Stimulated activated CD8-positive, alpha-beta memory T cell treated with anti-CD3 and anti-CD28 coated beads, Interleukin-4, amount 100 ng/mL, for 24 hours (primary cell): ENCODE results near the gene ANP32E.
A peak's percentile ranks its signal among the peaks of the same experiment; 100 is the strongest.
"Not testable (repeated sequence)": the region's sequence is repeated elsewhere in the genome, so short reads cannot be mapped to it uniquely, and the experiment has no call there.

Experiments
- DNase-seq: peaks from one replicate; pipeline ENCODE4 v3.0.0-alpha.2; 2020; ENCODE audit warnings: low read depth

ANP32E gene

DNA sequence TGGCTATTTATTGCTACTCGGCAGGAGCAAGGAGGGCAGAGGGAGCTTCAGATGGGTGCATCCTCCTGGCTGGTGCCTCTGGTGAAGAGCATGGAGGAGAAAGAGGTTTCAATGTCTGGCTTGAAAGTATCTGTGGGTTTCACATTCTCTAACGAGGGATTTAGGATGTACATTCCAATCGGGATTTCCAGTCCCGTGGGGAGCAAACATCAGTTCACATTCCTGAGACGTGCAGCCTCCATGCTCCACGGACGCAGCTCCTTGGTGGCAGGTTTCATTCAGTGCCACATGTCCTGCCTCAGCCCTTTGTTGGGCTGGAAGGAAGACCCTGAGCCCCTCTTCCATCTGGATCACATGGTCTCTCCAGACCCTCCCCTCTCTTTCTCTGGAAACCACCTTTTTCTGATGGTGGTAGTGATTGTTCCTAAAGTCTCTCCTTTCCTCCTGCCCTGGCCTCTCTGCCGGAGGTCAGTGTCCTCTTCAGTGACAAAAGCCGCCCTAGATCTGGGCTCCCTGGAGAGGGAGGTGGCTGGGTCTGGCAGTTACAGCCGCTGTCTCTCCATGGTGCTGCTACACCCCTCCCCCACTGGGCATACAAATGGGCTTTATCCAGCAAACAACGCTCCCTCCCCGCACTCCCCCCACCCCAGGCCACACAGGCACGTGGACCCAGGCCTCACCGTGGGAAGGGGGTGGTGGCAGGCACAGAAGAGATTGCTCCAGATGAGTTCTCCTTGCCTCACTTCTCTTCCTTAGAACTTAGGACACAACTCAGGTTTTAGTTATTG is 20.8 kb upstream of the ANP32E start:
- DNase-seq = no peak

DNA sequence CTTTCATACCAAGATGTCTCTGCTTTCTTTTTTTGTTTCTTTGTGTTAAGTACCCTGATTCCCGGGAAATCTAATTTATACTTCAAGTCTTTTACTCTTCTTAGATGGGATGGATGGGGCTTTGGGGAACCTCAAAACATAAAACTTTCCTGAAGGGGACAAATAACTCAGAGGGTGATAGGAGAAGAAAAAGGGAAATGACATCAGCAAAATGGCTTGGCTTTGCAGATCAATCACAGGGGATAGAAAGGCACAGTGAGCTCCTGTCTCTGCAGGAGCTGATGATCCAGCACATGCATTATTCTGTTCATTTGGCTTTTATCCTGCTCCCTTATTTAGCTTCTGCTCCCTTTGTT is 20.3 kb upstream of the ANP32E start:
- no peak for DNase-seq

DNA sequence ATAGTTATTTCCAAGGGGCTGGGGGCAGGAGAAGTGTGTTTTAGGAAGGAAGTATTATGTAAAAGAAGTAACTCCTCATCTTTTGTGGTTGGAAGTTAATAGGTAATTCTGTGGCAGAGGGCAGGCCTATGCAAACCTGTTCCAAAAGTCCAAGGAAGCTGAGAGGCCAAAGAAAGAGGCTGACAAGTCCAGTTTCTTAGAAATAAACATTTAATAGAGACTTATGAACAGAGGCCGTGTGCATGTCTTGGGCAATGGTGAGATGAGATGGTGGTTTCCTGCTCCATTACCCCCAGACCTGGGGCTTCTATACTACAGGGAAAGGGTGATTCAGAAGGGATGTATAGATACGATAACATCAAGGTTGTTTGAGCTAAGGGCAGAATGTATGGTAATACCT is 14.0 kb upstream of the ANP32E start:
- no peak for DNase-seq

DNA sequence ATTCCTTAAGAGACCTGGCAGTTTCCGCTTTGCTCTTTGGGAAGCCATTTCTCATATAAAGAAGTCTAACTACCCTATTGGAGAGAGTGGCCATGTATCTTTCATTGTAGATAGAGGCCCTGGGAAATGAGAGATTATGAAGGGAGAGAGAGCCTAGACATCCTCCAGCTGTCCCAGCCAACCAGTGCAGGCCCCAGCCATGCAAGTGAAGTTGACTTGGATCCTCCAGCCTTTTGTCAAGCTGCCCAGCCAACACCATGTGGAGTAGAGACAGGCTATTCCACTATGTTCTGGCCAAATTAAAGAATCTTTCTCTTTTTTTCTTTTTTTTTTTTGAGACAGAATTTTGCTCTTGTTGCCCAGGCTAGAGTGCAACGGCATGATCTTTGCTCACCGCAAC is 7.1 kb upstream of the ANP32E start:
- DNase-seq = no peak

DNA sequence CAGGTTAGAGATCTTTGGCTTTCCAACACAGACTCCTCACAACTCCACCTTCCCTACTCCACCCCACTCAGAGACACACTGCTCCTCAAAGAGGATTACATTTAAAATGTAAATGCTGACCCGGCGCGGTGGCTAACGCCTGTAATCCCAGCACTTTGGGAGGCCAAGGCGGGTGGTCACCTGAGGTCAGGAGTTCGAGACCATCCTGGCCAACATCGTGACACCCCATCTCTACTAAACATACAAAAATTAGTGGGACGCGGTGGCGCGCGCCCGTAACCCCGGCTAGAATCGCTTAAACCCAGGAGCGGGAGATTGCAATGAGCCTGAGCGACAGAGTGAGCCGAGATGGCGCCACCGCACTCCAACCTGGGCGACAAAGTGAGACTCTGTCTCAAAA is 1.8 kb upstream of the ANP32E start:
- no peak for DNase-seq

DNA sequence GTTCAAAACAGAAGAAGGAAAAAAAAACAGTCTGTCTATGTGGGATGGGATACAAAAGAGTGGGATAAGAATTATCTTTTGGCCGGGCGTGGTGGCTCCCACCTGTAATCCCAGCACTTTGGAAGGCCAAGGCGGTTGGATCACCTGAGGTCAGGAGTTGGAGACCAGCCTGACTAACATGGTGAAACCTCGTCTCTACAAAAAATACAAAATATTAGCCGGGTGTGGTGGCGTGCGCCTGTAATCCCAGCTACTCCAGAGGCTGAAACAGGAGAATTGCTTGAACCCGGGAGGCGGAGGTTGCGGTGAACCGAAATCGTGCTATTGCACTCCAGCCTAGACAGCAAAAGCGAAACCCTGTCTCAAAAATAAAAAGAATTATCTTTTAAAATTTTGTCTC is 1.3 kb upstream of the ANP32E start:
- DNase-seq = not testable (repeated sequence)

DNA sequence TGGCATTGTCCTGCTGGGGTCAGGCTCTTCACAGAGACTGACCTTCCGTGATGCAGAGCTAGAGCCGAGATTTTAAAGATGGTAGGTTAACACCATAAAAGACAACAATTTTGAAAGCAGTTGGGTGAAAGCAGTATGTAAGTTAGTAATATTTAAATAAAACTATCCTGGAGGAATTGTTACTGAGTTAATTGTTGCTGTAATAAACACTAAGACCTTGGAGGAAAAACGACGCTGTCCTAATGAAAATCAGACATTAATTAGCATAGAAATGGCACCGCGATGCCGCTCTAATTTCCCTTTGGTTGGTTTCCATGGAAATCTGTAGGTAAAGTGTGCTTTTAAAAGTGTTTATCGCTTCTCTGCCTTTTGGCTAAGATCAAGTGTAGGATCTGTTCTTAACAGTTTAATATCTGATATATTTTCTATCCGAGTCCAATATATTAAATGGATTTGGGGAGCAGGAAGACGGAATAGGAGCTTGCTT is 745 bp upstream of the ANP32E start:
- DNase-seq = no peak

DNA sequence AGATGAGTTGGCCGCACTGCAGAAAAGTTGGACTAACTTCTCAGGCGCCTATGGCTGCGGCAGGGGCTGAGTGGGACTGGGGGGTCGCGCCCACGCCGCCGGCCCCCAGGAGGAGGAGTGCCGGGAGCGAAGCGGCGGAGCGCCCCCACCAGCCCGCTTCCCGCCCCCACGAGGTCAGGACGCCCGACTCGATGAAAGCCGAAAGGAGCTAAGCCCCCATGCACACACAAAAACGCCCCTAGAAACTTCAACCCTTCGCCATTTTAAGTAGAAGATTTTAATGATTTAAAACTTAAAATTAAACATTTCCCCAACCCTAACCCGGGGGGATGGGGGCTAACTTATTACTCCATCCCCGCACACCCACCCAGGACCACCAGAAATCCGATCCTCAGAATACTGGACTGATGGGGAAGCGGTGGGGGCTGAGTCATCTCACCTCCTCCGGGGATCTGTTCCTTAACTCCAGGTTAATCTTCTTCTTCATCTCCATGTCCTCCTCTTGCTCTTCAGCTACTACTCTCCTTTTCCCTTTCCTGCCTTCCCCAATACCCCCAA is 539 bp downstream of the ANP32E start:
- DNase-seq = no peak

DNA sequence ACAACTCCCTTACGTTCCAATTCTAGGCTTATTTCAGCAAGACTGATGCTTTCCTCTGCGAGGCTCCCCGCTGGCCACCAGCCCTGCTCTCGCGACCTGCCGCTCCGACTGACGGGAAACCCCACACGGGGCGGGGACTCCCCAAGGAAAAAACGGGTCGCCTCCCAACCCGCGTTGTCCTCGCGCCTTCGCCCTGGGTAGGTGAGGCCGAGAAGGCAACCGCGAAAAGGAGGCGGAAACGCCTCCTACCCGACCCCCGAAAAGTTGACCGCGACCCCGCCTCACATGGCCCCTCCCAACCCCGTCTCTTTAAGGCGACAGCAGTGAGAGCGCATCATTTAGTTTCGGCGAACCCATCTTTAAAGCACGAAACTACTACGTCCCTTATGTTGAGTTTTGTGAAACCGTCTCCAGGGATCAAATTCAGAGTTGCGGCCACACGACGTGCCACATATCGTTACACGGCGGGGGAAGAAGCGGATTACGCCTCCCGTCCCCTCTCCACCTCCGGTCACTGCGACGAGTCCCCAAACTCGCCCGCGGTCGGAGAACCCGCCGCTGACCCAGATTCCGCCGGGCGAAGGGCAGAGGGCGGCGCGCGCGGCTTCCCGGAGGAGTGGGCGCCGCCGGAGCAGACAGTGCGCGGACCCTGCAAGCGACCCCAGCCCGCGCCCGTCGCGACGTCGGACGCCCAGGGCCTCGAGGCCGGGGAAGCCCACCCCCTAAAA is 1.2 kb downstream of the ANP32E start:
- DNase-seq = peak; percentile 86

DNA sequence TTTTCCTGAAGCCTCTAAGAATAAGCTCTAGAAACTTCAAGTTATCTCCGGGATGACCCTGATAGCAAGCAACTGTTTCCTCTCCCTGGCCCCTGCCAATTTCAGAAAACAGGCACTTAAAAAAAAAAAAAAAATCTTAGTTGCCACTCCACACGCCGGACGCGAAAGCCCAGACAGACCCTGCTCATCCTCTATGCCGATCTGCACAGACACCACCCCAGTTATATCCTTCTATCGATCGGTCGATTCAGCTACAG is 1.7 kb downstream of the ANP32E start:
- no peak for DNase-seq

DNA sequence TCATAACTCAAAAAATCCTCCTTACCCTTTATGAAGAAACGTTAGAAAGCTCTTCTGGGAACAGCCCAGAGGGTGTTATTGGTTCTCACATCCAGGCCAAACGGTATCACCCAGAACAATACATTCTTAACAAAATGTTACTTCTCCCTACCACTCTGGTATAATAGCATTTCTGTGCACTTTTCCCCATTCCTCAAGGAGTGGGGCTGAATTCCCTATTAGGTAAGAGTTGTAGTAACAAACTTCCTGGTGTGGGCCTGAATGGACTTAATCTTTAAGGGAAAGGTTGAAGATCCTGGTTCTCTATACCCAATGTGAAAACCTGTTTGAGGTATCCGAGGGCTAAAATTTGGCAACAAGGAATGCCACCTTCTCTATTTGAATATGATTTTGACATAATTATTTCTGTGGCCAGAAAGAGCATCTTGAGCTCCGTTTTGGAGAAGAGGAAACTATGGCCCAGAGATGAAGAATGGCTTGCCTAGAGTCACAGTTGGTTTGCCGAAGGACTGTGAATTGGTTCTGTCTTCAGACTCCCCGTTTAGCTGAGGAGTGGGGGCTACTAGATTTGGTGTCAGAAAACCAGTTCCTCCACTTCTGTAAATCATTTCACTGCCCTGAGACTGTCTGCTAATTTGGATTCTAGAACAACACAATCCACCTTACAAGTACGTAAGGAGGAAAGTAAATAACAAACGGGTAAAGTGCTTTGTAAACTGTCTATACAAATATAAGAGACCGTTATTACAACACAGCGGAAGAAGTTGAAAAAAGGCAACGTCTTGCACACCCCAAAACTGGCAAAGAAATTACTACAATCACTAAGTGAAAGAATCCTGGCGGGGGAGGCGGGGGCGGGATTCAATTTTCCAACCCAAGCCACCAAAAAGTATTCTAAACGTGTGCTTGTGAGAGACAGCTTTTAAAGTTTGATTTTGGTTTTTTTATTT is 2.3 kb downstream of the ANP32E start:
- peak; percentile 47 for DNase-seq

DNA sequence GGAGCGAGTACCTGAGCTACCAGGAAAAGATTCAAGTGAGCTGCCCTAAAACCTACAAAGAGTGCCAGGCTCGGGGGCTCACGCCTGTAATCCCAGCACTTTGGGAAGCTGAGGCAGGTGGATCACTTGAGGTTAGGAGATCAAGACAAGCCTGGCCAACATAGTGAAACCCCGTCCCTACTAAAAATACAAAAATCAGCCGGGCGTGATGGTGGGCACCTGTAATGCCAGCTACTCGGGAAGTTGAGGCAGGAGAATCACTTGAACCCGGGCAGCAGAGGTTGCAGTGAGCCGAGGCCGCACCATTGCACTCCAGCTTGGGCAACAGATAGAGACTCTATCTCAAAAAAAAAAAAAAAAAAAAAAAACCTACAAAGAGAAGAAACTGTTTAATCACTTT is 3.0 kb downstream of the ANP32E start:
- not testable (repeated sequence) for DNase-seq

DNA sequence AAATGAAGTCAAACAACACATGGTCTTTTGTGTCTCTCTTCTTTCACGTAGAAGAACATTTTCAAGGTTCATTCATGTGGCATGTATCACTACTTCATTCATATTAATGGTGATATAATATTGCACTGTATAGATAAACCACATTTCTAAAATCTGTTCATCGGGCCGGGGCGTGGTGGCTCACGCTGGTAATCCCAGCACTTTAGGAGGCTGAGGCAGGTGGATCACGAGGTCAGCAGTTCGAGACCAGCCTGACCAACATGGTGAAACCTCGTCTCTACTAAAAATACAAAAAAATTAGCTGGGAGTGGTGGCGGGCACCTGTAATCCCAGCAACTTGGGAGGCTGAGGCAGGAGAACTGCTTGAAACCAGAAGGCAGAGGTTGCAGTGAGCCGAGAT is 7.7 kb downstream of the ANP32E start:
- DNase-seq = not testable (repeated sequence)

DNA sequence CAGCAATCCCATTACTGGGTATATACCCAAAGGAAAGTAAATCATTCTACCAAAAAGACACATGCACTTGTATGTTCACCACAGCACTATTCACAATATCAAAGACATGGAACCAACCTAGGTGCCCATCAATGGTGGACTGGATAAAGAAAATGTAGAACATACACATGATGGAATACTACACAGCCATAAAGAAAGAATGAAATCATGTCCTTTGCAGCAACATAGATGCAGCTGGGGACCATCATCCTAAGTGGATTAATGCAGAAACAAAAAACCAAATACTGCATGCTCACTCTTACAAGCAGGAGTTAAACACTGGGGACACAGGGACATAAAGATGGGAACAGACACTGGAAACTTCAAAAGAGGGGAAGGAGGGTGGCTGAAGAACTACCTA is 8.7 kb downstream of the ANP32E start:
- DNase-seq = no peak

DNA sequence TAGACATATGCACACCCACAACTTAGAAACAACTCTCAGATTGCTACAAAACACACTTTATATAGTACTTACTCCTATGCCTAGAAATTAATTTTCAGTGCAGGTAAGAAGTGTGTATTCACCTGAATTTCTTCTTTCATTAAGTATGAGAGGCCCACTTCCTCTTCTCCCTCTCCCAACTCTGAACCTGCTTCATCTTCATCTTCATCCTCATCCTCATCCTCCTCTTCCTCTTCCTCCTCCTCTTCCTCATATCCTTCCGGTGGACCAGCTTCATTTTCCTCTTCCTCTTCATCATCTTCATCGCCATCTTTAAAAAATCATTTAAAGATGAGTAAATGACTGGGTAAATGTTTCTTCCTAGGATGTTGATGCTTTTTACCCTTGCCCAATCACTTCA is 9.4 kb downstream of the ANP32E start:
- no peak for DNase-seq

DNA sequence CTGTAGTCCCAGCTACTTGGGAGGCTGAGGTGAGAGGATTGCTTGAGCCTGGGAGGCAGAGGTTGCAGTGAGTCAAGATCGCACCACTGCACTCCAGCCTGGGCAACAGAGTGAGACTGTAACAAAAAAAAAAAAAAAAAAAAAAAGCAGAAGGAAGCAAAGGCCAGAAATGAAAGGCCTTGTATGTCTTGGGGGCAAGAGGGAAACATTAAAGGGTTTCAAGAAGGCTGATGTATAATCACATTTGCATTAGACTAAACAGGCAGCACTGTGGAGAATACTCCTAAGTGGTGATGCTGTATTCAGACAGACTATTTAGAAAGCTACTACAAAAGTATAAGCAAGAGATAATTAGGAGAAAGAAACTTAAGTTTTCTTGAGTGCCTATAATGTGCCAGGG is 10.4 kb downstream of the ANP32E start:
- DNase-seq = no peak

DNA sequence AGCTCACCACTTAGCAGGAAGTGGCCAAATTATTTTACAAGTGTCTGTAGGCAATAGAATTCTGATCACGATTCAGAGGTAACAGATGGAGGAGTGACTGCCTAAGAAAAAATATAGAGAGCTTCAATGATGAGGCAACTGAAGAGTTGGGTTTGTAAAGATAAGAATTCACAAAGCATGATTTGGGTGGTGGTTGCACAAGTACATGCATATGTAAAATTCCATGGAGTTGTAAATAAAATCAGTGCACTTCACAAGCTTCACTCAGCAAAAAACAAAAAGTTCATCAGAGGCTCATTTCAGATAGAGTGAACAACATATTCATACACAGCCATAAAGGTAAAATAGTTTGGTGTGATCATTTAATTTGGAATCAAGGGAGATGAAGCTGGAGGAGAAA is 10.9 kb downstream of the ANP32E start:
- DNase-seq = no peak

DNA sequence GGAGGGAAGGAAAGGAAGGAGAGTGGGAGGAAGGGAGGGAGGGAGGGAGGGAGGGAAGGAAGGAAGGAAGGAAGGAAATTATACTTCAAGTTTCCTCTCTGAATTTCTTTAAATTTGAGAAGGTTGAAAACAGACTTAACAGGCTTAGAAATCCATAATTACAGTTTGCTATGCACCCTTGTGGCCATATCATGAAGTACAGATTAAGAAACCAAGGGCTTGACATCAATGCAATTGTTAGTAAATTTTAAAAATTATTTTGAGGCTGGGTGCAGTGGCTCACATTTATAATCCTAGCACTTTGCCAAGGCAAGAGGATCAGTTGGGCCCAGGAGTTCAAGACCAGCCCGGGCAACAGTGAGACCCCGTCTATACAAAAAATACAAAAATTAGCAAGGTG is 14.4 kb downstream of the ANP32E start:
- no peak for DNase-seq

DNA sequence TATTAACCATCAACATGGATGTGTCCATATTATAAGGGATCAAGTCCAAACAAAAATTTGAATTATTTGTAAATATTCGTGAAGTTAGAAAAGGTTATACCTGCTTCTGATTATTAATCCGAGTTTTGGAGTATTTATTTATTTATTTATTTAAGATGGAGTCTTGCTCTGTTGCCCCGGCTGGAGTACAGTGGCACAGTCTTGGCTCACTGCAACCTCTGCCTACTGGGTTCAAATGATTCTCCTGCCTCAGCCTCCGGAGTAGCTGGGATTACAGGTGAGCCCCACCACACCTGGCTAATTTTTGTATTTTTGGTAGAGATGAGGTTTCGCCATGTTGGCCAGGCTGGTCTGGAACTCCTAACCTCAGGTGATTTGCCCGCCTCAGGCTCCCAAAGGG is 20.1 kb downstream of the ANP32E start:
- DNase-seq = not testable (repeated sequence)

DNA sequence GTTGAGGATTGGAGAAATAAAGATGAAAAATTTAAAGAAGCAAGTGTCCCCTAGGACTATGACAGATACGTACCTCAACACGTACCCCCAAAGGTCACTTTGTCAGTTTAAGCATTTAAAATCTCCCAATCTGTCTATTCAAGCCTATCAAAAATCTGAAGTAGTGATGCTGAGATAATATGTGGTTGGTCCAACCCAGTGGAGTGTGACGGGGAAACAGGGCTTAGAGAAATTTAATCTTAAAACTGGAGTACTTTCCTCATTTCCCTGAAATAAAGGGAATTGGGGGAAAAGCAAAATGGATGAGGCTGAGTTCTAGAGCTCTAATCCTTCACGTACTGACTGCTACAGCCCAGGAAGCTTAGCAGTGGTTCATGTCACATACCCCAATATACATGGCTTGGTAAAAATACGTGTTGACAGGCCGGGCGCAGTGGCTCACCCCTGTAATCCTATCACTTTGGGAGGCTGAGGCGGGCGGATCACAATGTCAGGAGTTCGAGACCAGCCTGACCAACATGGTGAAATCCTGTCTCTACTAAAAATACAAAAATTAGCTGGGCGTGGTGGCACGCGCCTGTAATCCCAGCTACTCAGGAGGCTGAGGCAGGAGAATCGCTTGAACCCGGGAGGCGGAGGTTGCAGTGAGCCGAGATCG is 21.7 kb downstream of the ANP32E start:
- DNase-seq = not testable (repeated sequence)

DNA sequence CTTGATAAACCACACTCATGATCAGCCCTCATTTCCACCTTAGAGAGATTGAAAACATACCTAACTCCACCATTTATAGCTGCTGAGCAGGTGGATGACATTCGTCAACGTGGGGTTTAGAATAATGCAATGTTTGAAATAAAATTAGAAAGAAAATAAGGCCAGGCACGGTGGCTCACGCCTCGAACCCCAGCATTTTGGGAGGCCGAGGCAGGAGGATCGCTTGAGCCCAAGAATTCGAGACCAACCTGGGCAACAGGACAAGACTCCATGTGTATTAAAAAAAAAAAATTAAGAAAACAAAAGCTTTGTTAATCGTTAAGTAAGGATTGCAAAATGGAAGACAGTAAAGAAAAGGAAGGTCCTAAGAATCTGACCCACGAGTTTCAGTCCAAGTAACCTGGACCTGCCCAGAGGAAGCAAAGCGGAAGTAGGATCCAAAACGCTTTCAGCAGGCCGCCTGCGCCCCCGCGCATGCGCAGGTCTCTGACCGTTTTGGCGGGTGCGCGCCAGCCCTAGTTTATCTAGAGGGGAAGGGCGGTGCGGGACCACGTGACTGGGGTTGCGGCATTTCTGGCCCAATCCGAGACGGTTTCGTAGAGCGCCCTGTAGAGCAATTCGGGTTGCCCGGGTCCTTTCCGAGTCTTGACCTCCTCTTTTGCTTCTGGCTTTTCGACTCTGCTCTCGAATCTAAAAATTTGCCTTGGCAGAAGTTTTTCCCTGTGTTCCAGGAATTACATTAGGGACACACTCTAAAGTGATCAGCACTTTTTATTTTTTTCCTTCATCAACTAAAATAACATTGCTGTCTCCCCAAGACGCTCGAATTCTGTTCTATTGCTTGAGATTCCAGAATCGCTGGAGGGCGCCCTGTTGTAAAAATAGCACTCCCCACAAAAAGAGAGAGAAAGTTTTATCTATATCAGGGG is 22.5 kb downstream of the ANP32E start:
- DNase-seq = peak; percentile 88
